RWPE1 (cell line): ENCODE results near the gene SLC6A7.

Experiments used
- CTCF ChIA-PET: fragments of 350-600 bp; sonication (Branson Sonifier 250); formaldehyde crosslinking; extraction: SDS; loops from one replicate; lab custom pipeline; 2021; lab: Yijun Ruan, JAX
- POLR2A ChIA-PET: fragments of 400-600 bp; formaldehyde crosslinking; extraction: SDS; loops from one replicate; lab custom pipeline; 2020; ENCODE audit warnings: antibody characterized with exemption; ENCODE audit not compliant: low non-redundant PET; lab: Yijun Ruan, JAX
- DNase-seq: peaks from one replicate; pipeline ENCODE4 v3.0.0; 2012; ENCODE audit warnings: low spot score
- H3K27ac ChIP-seq: fragments of 450-650 bp; 2 replicates; pipeline ENCODE4 v1.5.1; 2017
- TF ChIP-seq, protein P1 (sequence below): fragments of 450-650 bp; conservative IDR thresholded peaks from 2 replicates; pipeline ENCODE4 v1.5.1; 2017; ENCODE audit warnings: low read depth, mild to moderate bottlenecking

Gene SLC6A7

DNA sequence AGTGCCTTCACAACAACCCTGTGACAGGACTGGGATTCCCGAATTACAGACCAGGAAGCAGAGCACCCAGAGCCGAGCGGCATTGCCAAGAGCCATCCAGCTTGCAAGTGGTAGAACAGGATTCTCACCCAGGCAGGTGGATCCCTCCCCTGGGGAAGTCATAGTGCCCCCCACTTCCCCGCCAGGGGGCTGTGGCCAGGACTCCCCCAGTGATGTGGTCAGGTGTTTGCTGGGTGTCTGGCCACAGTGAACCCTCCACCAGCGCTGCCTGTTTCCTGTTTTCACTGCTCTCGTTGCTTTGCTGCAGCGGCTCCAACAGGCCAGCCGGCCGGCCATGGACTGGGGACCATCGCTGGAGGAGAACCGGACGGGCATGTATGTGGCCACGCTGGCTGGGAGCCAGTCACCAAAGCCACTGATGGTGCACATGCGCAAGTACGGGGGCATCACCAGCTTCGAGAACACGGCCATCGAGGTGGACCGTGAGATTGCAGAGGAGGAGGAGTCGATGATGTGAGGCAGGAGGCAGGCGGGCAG is 19.3 kb downstream of the SLC6A7 start:
- TF ChIP-seq, protein P1, sequence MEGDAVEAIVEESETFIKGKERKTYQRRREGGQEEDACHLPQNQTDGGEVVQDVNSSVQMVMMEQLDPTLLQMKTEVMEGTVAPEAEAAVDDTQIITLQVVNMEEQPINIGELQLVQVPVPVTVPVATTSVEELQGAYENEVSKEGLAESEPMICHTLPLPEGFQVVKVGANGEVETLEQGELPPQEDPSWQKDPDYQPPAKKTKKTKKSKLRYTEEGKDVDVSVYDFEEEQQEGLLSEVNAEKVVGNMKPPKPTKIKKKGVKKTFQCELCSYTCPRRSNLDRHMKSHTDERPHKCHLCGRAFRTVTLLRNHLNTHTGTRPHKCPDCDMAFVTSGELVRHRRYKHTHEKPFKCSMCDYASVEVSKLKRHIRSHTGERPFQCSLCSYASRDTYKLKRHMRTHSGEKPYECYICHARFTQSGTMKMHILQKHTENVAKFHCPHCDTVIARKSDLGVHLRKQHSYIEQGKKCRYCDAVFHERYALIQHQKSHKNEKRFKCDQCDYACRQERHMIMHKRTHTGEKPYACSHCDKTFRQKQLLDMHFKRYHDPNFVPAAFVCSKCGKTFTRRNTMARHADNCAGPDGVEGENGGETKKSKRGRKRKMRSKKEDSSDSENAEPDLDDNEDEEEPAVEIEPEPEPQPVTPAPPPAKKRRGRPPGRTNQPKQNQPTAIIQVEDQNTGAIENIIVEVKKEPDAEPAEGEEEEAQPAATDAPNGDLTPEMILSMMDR = no peak
- H3K27ac ChIP-seq = peak overlapping the region; percentile 76
- CTCF ChIA-PET = interaction anchor here (1.0 kb wide), 2 partner anchors 9 to 80 kb away, joined by 3 read pairs; no protein-coding TSS in a partner anchor
- POLR2A ChIA-PET = interaction anchor here (0.5 kb wide), 1 partner anchor 36 kb away, joined by 3 read pairs; no protein-coding TSS in a partner anchor
- peak; percentile 92 for DNase-seq

DNA sequence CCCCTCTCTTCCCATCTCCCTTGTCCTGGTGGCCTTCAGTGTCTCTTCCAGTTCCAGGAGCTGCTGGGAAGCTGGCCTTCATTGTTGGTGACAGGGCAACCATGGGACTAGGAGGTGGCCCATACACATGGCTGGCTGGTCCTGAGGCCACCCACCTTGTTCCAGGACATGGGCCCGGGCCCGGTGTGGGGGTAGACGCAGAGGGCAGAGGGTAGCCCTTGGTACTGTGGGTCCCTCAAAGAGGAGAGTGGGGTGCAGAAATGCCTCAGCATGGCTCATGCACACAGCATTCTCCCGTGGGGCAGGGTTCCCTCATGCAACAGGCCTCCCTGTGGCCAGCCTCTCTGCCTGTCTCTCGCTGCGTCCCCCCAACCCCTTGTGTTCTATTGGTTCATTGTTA is 20.8 kb downstream of the SLC6A7 start:
- no peak overlapping the region for H3K27ac ChIP-seq
- POLR2A ChIA-PET = no interaction called here
- DNase-seq = no peak
- TF ChIP-seq, protein P1 = no peak
- CTCF ChIA-PET = no interaction called here

DNA sequence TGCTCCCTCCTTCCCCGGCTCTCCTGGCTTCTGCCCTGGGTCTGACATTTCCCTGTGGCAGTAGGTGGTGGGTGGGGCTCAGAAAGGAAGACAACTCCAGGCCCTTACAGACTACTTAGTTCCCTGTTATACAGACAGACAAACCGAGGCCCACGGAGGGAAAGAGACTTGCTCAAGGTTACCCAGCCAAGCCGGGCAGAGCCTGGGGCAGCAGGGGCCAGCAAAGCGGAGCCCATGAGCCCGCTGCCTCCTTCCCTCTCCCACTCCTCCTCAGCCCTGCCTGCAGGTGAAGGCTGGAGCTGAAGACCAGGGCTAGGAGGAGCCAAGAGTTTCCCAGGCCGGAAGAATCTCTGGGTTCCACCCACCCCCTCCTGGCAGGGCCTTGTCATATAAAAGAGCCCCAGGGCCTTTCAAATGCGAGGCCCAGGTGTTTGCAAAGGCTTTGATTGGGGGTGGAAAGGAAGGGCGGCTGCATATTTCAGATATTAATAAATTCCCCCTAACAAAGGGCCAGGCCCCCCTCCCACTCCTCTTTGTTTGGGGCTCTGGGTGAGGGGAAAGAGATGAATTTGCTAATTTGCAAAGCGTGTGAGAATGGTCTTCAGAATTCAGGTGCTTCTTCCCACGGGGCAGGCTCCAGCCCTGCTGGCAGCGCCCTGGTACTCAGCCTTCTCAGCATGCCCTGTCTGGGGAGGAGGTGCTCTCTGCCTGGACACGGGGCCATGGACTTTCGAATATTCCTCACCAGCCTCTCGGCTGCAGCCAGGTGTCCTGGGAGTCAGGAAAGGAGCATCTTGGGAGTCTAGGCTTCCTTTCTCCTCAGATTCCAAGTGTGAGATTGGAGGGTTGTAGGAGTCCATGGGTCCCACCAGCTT is 21.5 kb downstream of the SLC6A7 start:
- CTCF ChIA-PET = no interaction called here

DNA sequence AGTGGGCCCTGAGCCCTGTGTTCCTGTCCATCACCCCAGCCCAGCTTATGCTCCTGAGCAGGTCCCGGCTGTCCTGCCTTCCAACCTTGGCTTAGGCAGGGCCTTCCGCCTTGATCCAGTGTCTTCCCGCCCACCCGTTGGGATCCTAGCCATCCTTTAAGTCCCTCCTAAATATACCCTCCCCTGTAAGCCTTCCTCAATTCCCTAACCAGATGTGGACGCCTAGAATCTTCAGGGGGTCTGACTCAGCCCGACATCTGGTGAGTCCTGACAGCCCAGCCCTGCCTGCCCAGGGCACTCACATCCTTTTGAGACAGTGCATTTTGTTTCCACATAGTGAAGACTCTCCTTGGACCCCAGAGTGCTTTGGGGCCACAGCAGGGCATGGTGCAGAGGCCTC is 23.7 kb downstream of the SLC6A7 start:
- TF ChIP-seq, protein P1 = no peak
- POLR2A ChIA-PET = no interaction called here
- CTCF ChIA-PET = no interaction called here
- DNase-seq = no peak
- H3K27ac ChIP-seq = no peak overlapping the region

More for the DNA sequence above, 21.5 kb downstream of the SLC6A7 start:
- peak; percentile 54 for DNase-seq
- TF ChIP-seq, protein P1 = no peak
- POLR2A ChIA-PET = no interaction called here
- no peak overlapping the region for H3K27ac ChIP-seq

DNA sequence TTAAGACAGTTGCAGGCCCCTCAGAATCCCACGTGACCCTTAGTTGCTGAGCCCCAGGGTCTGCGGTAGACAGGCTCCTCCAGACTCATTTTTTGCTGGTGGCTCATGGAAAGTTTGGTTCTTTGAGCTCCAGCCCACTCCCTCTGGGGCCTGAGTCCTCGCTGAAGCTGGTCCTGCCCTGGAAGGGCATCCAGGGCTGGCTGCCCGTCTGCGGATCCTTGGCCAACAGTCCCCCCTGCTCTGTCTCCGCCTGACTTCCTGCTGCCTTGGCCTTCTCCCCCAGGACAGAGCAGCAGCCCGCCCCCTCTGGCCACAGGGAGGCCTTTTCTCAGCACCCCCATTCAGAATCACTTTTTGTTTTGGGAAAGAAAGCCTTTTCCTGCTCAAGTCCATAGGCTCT is 24.4 kb downstream of the SLC6A7 start:
- TF ChIP-seq, protein P1 = no peak
- ChIA-PET CTCF (interaction anchor here (0.6 to 1.1 kb wide), 5 partner anchors 14 to 124 kb away, joined by 3 to 10 read pairs (median 6); no protein-coding TSS in a partner anchor), POLR2A (no interaction called here)
- no peak for DNase-seq
- no peak overlapping the region for H3K27ac ChIP-seq
